Lower leg skin (tissue), 4 donors: ENCODE measurements around the gene TGFA. TPM values are rescaled to one million over a fixed set of nuclear protein-coding genes. Genes with fewer than 3 reads are reported as not detected.

ENCODE experiments used
- DNase-seq, 2 donors: peaks; one replicate each; pipeline ENCODE4 v3.0.0-alpha.2; 2019; ENCODE audit warnings: low spot score in 2 of 2
- H3K4me3 ChIP-seq: fragments of 200-600 bp; sonication (generic); 2 replicates; pipeline ENCODE4 v1.5.1; 2017; ENCODE audit warnings: mild to moderate bottlenecking, low read depth; ENCODE audit not compliant: poor library complexity, severe bottlenecking
- POLR2A ChIP-seq, 2 donors: fragments of 450-650 bp; IDR thresholded peaks; one replicate each; pipeline ENCODE4 v1.6.1; 2016 to 2017; ENCODE audit warnings: antibody characterized with exemption in 2 of 2, mild to moderate bottlenecking in 1 of 2, moderate library complexity in 1 of 2
- WGBS, 2 donors: methylation state at CpG; one replicate each; pipeline ENCODE4 v1.1.5; 2018; 5-methylcytosine and 5-hydroxymethylcytosine counted together
- intact Hi-C: fragments of 100-400 bp; cut with DNase I; formaldehyde crosslinking; loops from one replicate; pipeline ENCODE4 v1.15.0; 2023; ENCODE audit warnings: low total_unique reads
- total RNA-seq, 4 donors: library from RNA; depleted of rRNA; stranded (reverse); fragments of >200 nt; gene quantifications; one replicate each; pipeline ENCODE4 v1.1.0, GENCODE V29; 2016
- TF ChIP-seq, protein P1 (sequence below), 3 donors: fragments of 450-650 bp; IDR thresholded peaks; one replicate each; pipeline ENCODE4 v1.5.1; 2016; ENCODE audit warnings: antibody characterized with exemption in 3 of 3, mild to moderate bottlenecking in 3 of 3, moderate library complexity in 2 of 3

The TGFA gene
- total RNA-seq, 4 donors from 2014 or later, result 56.5 to 78.3 (median 65.0) TPM

- no peak for DNase-seq
- H3K4me3 ChIP-seq, result no peak overlapping the region
- 80 to 85% methylated on average over 4 of the region's 4 CpGs for WGBS, 2 donors
- intact Hi-C loops, result no loop called here
- no peak for TF ChIP-seq POLR2A (IDR thresholded peaks at IDR 0.05)
- TF ChIP-seq, protein P1, sequence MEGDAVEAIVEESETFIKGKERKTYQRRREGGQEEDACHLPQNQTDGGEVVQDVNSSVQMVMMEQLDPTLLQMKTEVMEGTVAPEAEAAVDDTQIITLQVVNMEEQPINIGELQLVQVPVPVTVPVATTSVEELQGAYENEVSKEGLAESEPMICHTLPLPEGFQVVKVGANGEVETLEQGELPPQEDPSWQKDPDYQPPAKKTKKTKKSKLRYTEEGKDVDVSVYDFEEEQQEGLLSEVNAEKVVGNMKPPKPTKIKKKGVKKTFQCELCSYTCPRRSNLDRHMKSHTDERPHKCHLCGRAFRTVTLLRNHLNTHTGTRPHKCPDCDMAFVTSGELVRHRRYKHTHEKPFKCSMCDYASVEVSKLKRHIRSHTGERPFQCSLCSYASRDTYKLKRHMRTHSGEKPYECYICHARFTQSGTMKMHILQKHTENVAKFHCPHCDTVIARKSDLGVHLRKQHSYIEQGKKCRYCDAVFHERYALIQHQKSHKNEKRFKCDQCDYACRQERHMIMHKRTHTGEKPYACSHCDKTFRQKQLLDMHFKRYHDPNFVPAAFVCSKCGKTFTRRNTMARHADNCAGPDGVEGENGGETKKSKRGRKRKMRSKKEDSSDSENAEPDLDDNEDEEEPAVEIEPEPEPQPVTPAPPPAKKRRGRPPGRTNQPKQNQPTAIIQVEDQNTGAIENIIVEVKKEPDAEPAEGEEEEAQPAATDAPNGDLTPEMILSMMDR (IDR thresholded peaks at IDR 0.05), result no peak
These were observed 19.3 kb downstream of the TGFA start for GRCh38 chr2:70534183-70534836.

DNA sequence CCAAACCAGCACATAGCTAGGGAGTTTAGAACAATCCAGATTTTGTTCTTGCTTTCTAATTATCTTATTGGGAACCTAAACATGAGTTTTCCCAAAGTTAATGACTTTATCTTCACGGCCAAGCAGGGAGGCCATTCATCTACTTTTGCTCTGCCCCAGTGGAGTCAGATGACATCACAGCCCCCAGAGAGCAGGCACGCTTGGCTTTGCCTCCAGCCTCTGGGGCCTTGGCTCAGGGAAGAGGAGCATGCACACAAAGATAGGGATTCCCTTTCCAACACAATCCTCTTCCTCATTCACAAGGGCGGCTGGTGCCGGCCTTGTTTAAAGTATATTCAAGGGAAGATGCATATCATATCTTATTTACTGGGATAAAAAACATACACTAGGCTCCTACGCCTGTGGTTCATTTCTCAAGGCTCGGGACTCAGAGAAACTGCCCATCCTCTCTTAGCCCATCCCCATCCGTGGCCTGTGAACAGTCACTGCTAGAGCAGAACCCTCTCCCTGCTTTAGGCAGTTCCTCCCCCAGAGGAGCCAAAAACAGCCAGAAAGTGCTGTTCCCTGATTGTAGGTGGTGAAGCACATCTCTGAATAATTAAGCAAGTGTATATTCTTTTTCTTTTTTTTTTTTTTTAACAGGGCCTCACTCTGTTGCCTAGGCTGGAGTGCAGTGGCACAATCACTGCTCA lies 21.2 kb downstream of the TGFA start:
- DNase-seq, result no peak
- intact Hi-C loops, result no loop called here
- H3K4me3 ChIP-seq, result no peak overlapping the region
- TF ChIP-seq POLR2A (IDR thresholded peaks at IDR 0.05), result no peak
- TF ChIP-seq, protein P1 (IDR thresholded peaks at IDR 0.05), result no peak
- 66 to 68% methylated on average over 7 of the region's 7 CpGs for WGBS, 2 donors

GRCh38 chr2:70531419-70532086 lies 22.1 kb downstream of the TGFA start:
- H3K4me3 ChIP-seq, result no peak overlapping the region
- intact Hi-C loops, result no loop called here
- DNase-seq, result no peak
- WGBS, 2 donors, result 78 to 81% methylated on average over 3 of the region's 3 CpGs
- no peak for TF ChIP-seq POLR2A (IDR thresholded peaks at IDR 0.05)
- TF ChIP-seq, protein P1 (IDR thresholded peaks at IDR 0.05), result no peak

DNA sequence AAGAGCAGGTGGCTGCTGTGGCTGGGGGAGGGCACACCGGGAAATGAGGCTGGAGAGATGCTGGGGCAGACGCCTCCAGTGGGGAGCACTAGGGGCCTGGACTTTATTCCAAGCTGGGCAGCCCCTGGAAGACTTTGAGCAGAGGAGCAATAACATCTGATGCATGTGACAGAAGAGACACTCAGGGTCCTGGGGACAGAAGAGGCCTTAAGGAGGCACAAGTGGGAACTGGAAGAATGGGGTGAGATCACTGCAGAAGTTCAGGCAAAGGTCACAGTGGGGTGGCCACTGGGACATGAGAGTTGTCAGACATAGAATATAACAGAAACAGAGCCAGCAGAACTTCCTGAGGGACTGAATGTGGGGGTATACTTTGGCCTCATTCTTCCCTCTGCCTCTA lies 24.0 kb downstream of the TGFA start:
- TF ChIP-seq POLR2A (IDR thresholded peaks at IDR 0.05), result no peak
- TF ChIP-seq, protein P1 (IDR thresholded peaks at IDR 0.05), result no peak
- intact Hi-C loops, result no loop called here
- 94 to 98% methylated on average over 2 of the region's 2 CpGs for WGBS, 2 donors
- H3K4me3 ChIP-seq, result no peak overlapping the region
- DNase-seq, result peak in 1 of 2 donors; percentile 32

DNA sequence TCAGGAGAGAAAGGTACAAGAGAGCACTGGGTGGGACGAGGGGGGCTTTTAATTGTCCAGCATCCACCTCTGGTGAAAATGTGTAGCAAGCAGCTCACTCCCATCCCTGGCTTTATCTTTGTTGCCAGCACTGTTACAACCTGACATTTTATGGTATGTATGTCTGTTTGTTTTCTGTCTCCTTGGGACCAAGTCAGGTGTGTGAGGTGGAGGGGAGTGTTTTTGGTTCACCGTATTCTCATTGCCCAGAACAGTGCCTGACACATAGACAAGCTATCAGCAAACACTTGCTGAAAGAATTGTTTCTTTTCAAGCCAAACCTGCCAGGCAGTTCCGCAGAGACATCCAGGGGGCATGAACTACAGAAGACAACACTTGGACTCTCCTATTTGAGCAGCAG lies 24.7 kb downstream of the TGFA start:
- H3K4me3 ChIP-seq, result no peak overlapping the region
- 59 to 69% methylated on average over 3 of the region's 3 CpGs for WGBS, 2 donors
- peak in 1 of 2 donors; percentile 39 for DNase-seq
- intact Hi-C loops, result no loop called here
- TF ChIP-seq POLR2A (IDR thresholded peaks at IDR 0.05), result no peak
- TF ChIP-seq, protein P1 (IDR thresholded peaks at IDR 0.05), result no peak
